Stimulated activated CD4-positive, alpha-beta T cell treated with anti-CD3 and anti-CD28 coated beads, Interleukin-12 subunit alpha, Interleukin-12 subunit beta, amount 100 ng/mL, for 24 hours (primary cell): ENCODE data around the gene ST3GAL2.
"Not testable (repeated sequence)": the region's sequence is repeated elsewhere in the genome, so short reads cannot be mapped to it uniquely, and the experiment has no call there.

Experiments used
- DNase-seq, 2 experiments: peaks; one replicate each; pipeline ENCODE4 v3.0.0-alpha.2; 2020; ENCODE audit warnings: low read depth in 2 of 2

Gene ST3GAL2

GRCh38 chr16:70417661-70418060 is 21.2 kb downstream of the ST3GAL2 start:
- DNase-seq = no peak

- no peak for DNase-seq
These were observed 21.9 kb downstream of the ST3GAL2 start for GRCh38 chr16:70416748-70417616.

GRCh38 chr16:70413572-70413971 is 25.3 kb downstream of the ST3GAL2 start:
- not testable (repeated sequence) for DNase-seq

GRCh38 chr16:70412385-70412784 is 26.5 kb downstream of the ST3GAL2 start:
- no peak for DNase-seq

- DNase-seq = no peak
These were observed 28.2 kb downstream of the ST3GAL2 start for GRCh38 chr16:70410734-70411133.

DNA sequence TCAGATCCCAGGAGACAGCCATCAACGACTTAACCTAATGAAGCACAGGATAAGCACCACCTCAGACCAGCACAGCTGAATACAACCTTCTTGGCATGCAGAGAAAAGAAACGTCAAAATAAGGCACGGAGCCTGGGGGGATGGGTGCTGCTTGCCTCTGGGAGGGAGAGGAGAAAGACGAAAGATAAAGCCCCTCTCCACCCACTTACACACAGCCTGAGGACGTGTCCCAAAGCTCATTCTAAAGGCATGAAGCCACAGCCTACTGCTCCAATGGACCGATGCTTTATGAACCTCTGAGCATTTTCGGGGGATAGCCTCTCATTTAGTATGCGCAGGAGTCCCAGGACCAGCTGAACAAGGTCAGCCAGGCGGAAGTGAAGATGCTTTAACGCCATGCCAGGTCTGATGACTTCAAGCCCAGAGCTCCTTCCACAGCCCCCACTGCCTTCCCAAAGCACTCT is 31.1 kb downstream of the ST3GAL2 start:
- no peak for DNase-seq

DNA sequence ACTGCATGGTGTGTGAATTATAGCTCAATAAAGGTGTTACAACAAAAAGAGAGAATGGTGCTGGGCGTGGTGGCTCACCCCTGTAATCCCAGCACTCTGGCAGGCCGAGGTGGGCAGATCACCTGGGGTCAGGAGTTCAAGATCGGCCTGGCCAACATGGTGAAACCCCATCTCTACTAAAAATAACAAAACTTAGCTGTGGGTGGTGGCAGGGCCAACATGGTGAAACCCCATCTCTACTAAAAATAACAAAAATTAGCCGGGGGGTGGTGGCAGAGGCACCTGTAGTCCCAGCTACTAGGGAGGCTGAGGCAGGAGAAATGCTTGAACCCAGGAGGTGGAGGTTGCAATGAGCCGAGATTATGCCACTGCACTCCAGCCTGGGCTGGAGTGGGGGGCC is 32.8 kb downstream of the ST3GAL2 start:
- not testable (repeated sequence) for DNase-seq

DNA sequence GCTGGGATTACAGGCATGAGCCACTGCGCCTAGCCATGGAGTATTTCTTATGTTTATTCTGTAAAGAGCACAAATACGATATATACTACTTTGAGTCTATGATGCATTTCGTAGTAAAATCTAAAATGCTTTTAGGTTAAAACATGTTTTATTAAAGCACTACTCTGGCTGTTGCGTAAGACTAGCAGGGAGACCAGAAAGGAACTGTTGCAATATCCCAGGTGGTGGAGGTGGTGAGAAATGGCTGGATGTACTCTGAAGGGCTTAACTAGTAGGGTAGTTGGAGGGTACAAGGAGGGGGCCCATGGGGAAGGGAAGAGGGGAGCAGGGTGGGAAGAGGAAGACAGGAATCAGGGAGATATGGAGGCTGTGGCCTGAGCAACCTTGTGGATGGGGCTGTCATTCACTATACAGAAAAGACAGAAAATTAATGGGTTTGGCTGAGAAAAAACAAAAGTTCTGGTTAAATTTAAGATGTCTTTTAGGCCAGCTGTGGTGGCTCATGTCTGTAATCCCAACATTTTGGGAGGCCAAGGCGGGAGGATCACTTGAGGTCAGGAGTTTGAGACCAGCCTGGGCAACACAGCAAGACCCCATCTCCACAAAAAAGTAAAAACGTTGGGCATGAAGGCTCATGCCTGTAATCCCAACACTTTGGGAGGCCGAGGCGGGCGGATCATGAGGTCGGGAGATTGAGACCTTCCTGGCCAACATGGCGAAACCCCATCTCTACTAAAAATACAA is 35.8 kb downstream of the ST3GAL2 start:
- no peak for DNase-seq

- DNase-seq = no peak
These were observed 38.9 kb downstream of the ST3GAL2 start for GRCh38 chr16:70399951-70400350.

- DNase-seq = no peak
These were observed 39.5 kb downstream of the ST3GAL2 start for GRCh38 chr16:70399381-70399780.

DNA sequence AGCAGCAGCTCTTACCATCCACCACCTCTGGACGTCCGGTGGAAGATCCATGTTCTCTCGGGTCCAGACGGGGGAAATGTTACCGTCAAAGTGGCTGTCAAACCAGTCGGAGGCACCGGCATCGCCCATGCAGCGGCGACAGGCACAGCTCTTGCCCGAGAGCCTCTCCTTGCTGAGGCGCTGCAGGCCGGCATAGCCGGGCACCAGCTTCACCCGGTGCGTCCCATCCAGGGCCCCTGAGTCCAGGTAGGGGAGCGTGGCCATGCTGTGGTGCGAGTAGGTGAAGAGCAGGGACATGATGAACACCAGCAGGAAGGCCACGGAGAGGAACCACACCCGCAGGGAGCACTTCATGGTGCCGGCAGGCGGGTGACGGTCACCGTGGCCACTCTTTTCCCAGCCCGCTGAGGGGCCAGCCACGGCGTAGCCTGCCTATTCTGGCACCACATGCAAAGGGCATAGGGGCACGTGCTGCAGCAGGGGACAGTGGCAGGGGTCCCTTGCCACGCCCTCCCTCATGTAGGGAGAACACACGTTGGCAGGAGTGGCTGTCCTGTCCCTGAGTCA is 40.6 kb downstream of the ST3GAL2 start:
- no peak for DNase-seq

DNA sequence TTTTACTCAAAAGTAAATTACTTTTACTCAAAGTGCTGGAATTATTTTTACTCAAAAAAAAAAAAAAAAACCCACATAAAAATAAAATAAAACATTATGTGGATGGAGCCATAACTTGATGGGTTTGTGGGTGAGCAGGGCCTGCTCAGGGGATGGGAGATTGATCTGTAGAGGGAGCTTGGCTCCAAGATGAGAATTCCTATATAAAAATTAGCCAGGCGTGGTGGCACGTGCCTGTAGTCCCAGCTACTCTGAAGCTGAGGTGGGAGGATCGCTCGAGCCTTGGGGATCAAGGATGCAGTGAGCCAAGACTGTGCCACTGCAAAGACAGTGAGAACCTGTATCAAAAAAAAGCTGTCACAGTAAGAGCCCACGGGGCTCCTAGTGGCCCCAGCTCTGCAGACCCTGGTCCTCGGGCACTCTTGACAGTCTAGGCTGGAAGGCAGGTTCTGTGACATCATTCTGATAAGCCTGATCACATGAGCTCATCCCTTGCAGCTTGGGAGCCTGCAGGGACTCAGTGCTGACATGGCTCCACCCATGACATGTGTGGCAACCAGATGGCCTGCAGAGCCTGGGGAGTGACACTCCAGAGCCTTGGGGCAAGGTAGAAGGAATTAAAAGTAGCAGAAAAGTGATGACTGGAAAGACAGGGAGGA is 42.5 kb downstream of the ST3GAL2 start:
- no peak for DNase-seq

- DNase-seq = peak in 1 of 2 experiments; percentile 60
These were observed 43.5 kb downstream of the ST3GAL2 start for GRCh38 chr16:70395345-70395901.

DNA sequence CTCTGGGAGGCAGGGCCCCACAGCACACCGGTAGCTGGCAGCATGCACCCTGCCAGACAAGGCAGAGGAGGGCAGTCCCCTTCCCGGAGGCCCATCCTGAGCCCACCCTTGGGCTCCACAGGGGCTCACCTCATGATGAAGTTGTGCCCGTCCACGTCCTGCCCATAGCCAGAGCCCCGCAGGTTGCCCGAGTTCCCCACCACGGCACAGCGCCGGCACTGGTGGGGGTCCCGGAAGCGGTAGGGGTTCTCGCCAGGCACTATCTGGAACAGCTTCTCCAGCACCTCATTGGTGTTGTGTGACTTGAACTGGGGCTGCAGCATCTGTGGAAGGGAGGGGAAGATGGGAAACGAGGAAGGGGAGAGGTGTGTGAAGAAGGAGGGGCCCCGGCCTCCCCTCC is 44.0 kb downstream of the ST3GAL2 start:
- DNase-seq = no peak

DNA sequence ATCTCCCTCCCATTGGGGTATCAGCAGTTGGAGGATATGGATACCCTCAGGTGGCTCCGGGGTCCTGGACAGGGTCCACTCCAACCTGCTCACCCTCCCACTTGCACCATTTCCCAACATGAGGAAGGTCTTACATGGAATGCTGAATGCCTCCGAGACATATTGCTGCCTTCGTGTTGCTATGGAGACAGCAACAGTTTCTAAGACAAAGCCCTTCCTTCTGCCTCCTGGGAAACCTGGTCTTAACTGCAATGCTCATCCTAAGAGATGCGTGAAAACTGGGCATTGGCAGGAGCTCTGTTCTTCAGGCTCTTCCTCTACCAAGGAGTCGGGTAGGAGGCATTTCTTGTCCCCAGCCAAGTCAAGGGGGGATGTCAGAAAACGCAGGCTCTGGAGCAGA is 45.2 kb downstream of the ST3GAL2 start:
- no peak for DNase-seq

GRCh38 chr16:70392606-70393005 is 46.3 kb downstream of the ST3GAL2 start:
- DNase-seq = no peak

DNA sequence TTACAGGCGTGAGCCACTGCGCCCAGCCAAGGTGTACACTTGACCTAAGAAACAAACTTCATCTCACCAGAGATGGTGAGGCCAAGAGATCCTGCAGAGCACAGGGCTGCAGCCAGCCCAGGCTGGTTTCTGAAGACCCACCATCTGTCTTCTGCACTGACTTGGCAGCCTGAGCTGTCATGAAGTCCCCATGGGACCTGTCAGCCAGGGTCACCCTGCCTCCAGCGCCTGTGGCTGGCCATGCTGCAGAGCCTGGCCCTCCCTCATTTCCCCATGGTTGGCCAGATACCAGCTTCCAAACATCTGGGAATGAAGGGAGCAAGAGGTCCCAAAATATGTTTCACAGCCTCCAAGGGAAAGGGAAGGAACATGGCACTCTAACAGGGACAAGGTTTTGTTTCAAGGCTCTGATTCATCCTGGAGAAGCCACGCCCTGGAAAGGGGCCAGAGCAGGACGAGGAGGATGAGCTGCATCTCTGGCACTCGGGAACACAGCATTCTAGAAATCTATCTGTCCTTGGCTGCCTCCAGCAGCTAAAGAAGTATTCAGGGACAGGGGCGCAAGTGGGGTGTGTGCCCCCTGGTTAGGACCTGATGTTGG is 46.9 kb downstream of the ST3GAL2 start:
- DNase-seq = no peak

DNA sequence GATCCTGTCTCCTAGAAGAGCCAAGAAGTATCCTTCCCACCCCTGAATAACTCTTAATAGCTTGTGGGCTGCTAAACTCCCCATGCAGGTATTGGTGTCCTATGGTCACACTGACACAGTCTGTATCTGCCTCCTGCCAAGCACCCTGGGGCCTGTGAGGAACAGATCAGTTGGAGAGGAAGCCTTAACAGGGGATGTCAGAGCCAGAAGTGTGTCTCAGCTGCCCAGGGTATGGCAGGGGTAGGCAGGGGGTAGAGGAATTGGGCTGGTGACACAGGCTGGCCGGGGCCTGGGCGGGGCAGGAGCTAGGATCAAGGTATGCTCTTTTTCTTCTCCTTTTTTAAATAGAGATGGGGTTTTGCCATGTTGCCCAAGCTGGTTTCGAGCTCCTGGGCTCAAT is 47.5 kb downstream of the ST3GAL2 start:
- DNase-seq = no peak

DNA sequence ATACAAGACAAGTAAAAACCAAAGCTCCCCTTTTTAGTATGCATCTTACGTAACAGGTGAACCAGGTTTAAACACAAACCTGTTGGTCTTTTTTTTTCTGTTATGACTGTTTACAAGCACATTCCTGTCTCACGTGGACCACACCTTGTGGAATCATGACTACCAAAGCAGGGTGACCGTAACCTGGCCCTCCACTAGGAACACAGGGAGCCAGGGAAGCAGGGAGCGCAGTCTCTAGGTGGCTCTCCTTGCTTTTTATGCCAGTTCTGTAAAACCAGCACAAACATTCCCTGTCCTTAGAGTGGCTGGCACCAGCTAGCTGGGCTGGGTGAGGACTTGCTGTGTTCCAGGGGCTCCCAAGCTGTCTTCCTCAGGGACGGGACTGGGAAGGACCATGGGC is 48.1 kb downstream of the ST3GAL2 start:
- no peak for DNase-seq

DNA sequence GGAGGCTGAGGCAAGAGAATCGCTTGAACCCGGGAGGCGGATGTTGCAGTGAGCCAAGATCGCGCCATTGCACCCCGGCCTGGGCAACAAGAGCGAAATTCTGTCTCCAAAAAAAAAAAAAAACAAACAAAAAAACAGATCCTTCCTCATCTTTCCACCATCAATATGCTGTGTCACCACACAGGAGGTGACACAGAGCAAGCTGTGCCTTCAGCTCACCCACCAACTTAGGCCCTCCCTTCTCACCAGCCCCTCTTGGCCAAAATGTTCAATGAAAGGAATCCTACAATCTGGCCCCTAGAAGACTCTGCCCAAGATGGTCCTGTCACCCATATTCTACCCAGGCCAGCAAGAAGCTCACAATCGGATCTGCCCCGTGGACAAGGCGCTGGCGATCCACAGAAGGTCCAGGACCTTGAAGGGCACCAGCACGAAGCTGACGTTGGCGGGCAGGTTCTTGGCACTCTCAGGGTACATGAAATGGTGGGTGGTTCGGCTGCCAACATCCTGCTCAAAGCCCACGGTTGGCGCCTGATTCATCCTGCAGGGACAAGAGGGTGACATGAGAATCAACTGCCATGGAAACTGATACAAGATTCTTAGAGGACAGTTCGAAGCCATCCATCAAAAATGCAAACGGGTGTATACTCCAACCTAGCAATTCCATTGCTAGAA is 50.8 kb downstream of the ST3GAL2 start:
- no peak for DNase-seq
